ENCODE measurements around the gene C14orf132. TPM values are rescaled to one million over a fixed set of nuclear protein-coding genes. Genes with fewer than 3 reads are reported as not detected.

C14orf132 gene
- total and polyA plus RNA-seq, 9 of the 15 experiments (the other 6 are each of a cell fraction or from before 2014, with no cell fraction given): not detected

GRCh38 chr14:96088481-96088880 lies 49.3 kb downstream of the C14orf132 start:
- Histone ChIP-seq H3K79me2 (ENCODE audit: control insufficient read depth, insufficient read depth, low read length) (no peaks in the 10 kb centered on the region), H3K36me3 (ENCODE audit: control insufficient read depth, insufficient read depth, low read length) (no peaks in the 10 kb centered on the region), H3K27ac (ENCODE audit: extremely low read depth, low read depth, low read length) (no peak overlapping the region), H3K9me1 (ENCODE audit: control insufficient read depth, insufficient read depth, low read length) (no peaks in the 10 kb centered on the region), H3K9me3 (replicated peaks; ENCODE audit: control insufficient read depth, insufficient read depth, low read depth, low read length) (no peaks in the 10 kb centered on the region), H4K20me1 (replicated peaks; ENCODE audit: control insufficient read depth, insufficient read depth, low read length) (no peaks in the 10 kb centered on the region), H3K9ac (ENCODE audit: insufficient read depth in 1 of 2, low read depth in 2 of 2, low read length in 2 of 2) (no peak overlapping the region), H2AFZ (ENCODE audit: low read depth, low read length) (no peak overlapping the region), H3K4me2 (ENCODE audit: insufficient read depth, low read length) (no peak overlapping the region), H3K4me3 (no peak overlapping the region), H3K27me3 (ENCODE audit: control insufficient read depth in 2 of 2, insufficient read depth in 2 of 2, low read length in 2 of 2) (peaks cover 0 to 43% of the 10 kb centered on the region in 2 experiments; a peak in 3 of 5 replicates), H3K4me1 (replicated peaks in 1 of 2; ENCODE audit: control insufficient read depth in 2 of 2, insufficient read depth in 2 of 2, low read length in 2 of 2) (no peaks in the 10 kb centered on the region)
- POLR2A ChIA-PET: no interaction called here
- no peak for FAIRE-seq
- CTCF ChIA-PET (ENCODE audit: low intra/inter-chr PET ratio): no interaction called here
- no peak for ATAC-seq
- BruUV-seq (replicated peaks): no TSS peak
- no peak for DNase-seq (ENCODE audit: extremely low read depth in 1 of 4, low spot score in 3 of 4)
- WGBS (ENCODE audit: insufficient coverage, low coverage, missing lambda C conversion rate): 0% methylated on average over 5 of the region's 8 CpGs
- intact Hi-C loops (cut with micrococcal nuclease) (no loop called here), in situ Hi-C loops (cut with MboI) (no loop called here)
- TF ChIP-seq, protein P1, sequence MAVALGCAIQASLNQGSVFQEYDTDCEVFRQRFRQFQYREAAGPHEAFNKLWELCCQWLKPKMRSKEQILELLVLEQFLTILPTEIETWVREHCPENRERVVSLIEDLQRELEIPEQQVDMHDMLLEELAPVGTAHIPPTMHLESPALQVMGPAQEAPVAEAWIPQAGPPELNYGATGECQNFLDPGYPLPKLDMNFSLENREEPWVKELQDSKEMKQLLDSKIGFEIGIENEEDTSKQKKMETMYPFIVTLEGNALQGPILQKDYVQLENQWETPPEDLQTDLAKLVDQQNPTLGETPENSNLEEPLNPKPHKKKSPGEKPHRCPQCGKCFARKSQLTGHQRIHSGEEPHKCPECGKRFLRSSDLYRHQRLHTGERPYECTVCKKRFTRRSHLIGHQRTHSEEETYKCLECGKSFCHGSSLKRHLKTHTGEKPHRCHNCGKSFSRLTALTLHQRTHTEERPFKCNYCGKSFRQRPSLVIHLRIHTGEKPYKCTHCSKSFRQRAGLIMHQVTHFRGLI (CRISPR knock-in tag; IDR thresholded peaks at IDR 0.05): no peak
- TF ChIP-seq, protein P2, sequence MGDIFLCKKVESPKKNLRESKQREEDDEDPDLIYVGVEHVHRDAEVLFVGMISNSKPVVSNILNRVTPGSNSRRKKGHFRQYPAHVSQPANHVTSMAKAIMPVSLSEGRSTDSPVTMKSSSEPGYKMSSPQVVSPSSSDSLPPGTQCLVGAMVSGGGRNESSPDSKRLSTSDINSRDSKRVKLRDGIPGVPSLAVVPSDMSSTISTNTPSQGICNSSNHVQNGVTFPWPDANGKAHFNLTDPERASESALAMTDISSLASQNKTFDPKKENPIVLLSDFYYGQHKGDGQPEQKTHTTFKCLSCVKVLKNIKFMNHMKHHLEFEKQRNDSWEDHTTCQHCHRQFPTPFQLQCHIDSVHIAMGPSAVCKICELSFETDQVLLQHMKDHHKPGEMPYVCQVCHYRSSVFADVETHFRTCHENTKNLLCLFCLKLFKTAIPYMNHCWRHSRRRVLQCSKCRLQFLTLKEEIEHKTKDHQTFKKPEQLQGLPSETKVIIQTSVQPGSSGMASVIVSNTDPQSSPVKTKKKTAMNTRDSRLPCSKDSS (IDR thresholded peaks at IDR 0.05; ENCODE audit: low read depth, partially characterized antibody): no peak
- TF ChIP-seq GTF2A2 (tag; IDR thresholded peaks at IDR 0.05): no peak
- no peak for TF ChIP-seq CREB1 (IDR thresholded peaks at IDR 0.05)
- TF ChIP-seq CREB1 (CRISPR knock-in tag; IDR thresholded peaks at IDR 0.05): no peak
- no peak for TF ChIP-seq THRAP3 (IDR thresholded peaks at IDR 0.05; ENCODE audit: borderline replicate concordance)
- TF ChIP-seq MXD1 (CRISPR knock-in tag; IDR thresholded peaks at IDR 0.05; ENCODE audit: borderline replicate concordance, poor library complexity, severe bottlenecking): no peak
- TF ChIP-seq HMGN3 (IDR thresholded peaks at IDR 0.05; ENCODE audit: borderline replicate concordance, extremely low read depth, insufficient read length, low read depth, low read length): no peak
- TF ChIP-seq TRIM24 (IDR thresholded peaks at IDR 0.05): no peak
- TF ChIP-seq NFIC (IDR thresholded peaks at IDR 0.05): no peak
- TF ChIP-seq, protein P3, sequence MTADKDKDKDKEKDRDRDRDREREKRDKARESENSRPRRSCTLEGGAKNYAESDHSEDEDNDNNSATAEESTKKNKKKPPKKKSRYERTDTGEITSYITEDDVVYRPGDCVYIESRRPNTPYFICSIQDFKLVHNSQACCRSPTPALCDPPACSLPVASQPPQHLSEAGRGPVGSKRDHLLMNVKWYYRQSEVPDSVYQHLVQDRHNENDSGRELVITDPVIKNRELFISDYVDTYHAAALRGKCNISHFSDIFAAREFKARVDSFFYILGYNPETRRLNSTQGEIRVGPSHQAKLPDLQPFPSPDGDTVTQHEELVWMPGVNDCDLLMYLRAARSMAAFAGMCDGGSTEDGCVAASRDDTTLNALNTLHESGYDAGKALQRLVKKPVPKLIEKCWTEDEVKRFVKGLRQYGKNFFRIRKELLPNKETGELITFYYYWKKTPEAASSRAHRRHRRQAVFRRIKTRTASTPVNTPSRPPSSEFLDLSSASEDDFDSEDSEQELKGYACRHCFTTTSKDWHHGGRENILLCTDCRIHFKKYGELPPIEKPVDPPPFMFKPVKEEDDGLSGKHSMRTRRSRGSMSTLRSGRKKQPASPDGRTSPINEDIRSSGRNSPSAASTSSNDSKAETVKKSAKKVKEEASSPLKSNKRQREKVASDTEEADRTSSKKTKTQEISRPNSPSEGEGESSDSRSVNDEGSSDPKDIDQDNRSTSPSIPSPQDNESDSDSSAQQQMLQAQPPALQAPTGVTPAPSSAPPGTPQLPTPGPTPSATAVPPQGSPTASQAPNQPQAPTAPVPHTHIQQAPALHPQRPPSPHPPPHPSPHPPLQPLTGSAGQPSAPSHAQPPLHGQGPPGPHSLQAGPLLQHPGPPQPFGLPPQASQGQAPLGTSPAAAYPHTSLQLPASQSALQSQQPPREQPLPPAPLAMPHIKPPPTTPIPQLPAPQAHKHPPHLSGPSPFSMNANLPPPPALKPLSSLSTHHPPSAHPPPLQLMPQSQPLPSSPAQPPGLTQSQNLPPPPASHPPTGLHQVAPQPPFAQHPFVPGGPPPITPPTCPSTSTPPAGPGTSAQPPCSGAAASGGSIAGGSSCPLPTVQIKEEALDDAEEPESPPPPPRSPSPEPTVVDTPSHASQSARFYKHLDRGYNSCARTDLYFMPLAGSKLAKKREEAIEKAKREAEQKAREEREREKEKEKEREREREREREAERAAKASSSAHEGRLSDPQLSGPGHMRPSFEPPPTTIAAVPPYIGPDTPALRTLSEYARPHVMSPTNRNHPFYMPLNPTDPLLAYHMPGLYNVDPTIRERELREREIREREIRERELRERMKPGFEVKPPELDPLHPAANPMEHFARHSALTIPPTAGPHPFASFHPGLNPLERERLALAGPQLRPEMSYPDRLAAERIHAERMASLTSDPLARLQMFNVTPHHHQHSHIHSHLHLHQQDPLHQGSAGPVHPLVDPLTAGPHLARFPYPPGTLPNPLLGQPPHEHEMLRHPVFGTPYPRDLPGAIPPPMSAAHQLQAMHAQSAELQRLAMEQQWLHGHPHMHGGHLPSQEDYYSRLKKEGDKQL (CRISPR knock-in tag; IDR thresholded peaks at IDR 0.05; ENCODE audit: borderline replicate concordance): no peak
- TF ChIP-seq, protein P4, sequence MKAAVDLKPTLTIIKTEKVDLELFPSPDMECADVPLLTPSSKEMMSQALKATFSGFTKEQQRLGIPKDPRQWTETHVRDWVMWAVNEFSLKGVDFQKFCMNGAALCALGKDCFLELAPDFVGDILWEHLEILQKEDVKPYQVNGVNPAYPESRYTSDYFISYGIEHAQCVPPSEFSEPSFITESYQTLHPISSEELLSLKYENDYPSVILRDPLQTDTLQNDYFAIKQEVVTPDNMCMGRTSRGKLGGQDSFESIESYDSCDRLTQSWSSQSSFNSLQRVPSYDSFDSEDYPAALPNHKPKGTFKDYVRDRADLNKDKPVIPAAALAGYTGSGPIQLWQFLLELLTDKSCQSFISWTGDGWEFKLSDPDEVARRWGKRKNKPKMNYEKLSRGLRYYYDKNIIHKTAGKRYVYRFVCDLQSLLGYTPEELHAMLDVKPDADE (conservative IDR thresholded peaks at IDR 0.05; ENCODE audit: control insufficient read depth, low read depth, low read length): no peak
